Adrenal gland (tissue), 12 donors: ENCODE data around the gene RSPO3. TPM values are rescaled to one million over a fixed set of nuclear protein-coding genes. Genes with fewer than 3 reads are reported as not detected.
"Not testable (repeated sequence)": the region's sequence is repeated elsewhere in the genome, so short reads cannot be mapped to it uniquely, and the experiment has no call there.

Source experiments
- DNase-seq, 7 donors: peaks; one replicate each; pipeline ENCODE4 v3.0.0-alpha.2; 2019 to 2020
- H3K27ac ChIP-seq, 5 donors: fragments of 200-600 bp; sonication (generic) in 4 of 5; 1 replicate in 3 of 5; 2 replicates in 2 of 5; pipeline versions ENCODE4 v1.5.1 to v1.8.0; 2016 to 2020; ENCODE audit warnings: mild to moderate bottlenecking in 1 of 5
- H3K27me3 ChIP-seq: fragments of 200-600 bp; 2 replicates; pipeline ENCODE4 v1.8.0; 2021
- H3K36me3 ChIP-seq, 2 donors: fragments of 200-600 bp; replicated peaks in 1 of 2; 1 replicate in 1 of 2; 2 replicates in 1 of 2; pipeline versions ENCODE4 v1.5.1 to v1.8.0; 2018 to 2022
- H3K4me1 ChIP-seq, 2 donors: fragments of 200-600 bp; replicated peaks in 1 of 2; 1 replicate in 1 of 2; 2 replicates in 1 of 2; pipeline versions ENCODE4 v1.5.1 to v1.8.0; 2018 to 2021
- H3K4me3 ChIP-seq, 4 donors: fragments of 200-600 bp; sonication (generic) in 3 of 4; one replicate each; pipeline ENCODE4 v1.5.1; 2016 to 2018
- H3K9me3 ChIP-seq, 3 donors: fragments of 200-600 bp; sonication (generic) in 1 of 3; replicated peaks in 1 of 3; 1 replicate in 2 of 3; 2 replicates in 1 of 3; pipeline versions ENCODE4 v1.5.1 to v1.8.0; 2016 to 2021
- CTCF ChIP-seq, 6 experiments: fragments of 450-650 bp in 4 of 6; fragments of 200-600 bp in 2 of 6; sonication (generic) in 1 of 6; IDR thresholded peaks; 1 replicate in 5 of 6; 2 replicates in 1 of 6; pipeline versions ENCODE4 v1.5.1 to v1.8.0; 2016 to 2021; ENCODE audit warnings: antibody characterized with exemption in 6 of 6, mild to moderate bottlenecking in 2 of 6, moderate library complexity in 1 of 6
- POLR2A ChIP-seq, 2 donors: fragments of 450-650 bp; IDR thresholded peaks; one replicate each; pipeline ENCODE4 v1.6.1; 2017; ENCODE audit warnings: antibody characterized with exemption in 2 of 2, mild to moderate bottlenecking in 2 of 2, moderate library complexity in 1 of 2
- WGBS, 4 donors: extraction: QIAGEN DNeasy Blood & Tissue Kit in 2 of 4; methylation state at CpG; one replicate each; pipeline versions ENCODE4 v1.1.5 to v1.1.7; 2013 to 2017; 5-methylcytosine and 5-hydroxymethylcytosine counted together
- intact Hi-C, 2 donors: fragments of 100-400 bp; cut with DNase I; formaldehyde crosslinking; loops; one replicate each; pipeline versions ENCODE4 v1.14.1 to v1.15.0; 2022 to 2023
- polyA plus RNA-seq, 3 donors: library from polyadenylated mRNA; stranded (reverse); fragments of 200-250 nt in 2 of 3; fragments of 350-450 nt in 1 of 3; fragmentation: Illumina TruSeq in 1 of 3; extraction: RNeasy Lipid Tissue Mini Kit (QIAGEN cat#74804) in 1 of 3; gene quantifications; one replicate each; pipeline ENCODE4 v1.2.3, GENCODE V29; 2013 to 2014
- total RNA-seq, 9 donors: library from RNA; depleted of rRNA in 4 of 9; stranded (reverse); fragments of >200 nt in 4 of 9; fragments of 120-200 nt in 1 of 9; fragmentation: NEBNext Ultra II Directional in 1 of 9; extraction: Animal tissue kit (Norgen Biotek cat#: 25700) in 1 of 9; gene quantifications; one replicate each; pipeline versions ENCODE4 v1.1.0 to v1.2.4, GENCODE V29; 2013 to 2023
- donor health status: healthy with polysubstance abuse.
- donor health status: Bipolar disorder and iron deficiency.
- donor health status: DM: yes; HTN: yes; CAD: no.
- donor health status: DM: no; HTN: no; CAD: no.
- donor health status: DM: no; HTN: no; CAD: no.
- donor health status: DM: yes; HTN: yes; CAD: no.

The RSPO3 gene
- total and polyA plus RNA-seq, 12 donors, result 3.2 to 36.5 (median 15.4) TPM

GRCh38 chr6:127210725-127211124, 92.3 kb downstream of the RSPO3 start:
- TF ChIP-seq POLR2A (IDR thresholded peaks at IDR 0.05) (no peak), CTCF (IDR thresholded peaks at IDR 0.05) (no peak)
- WGBS, 4 donors, result 71 to 79% (median 73%) methylated on average over 6 of the region's 6 CpGs

GRCh38 chr6:127212376-127212775, 93.9 kb downstream of the RSPO3 start:
- intact Hi-C loops, result no loop called here
- H3K4me3 ChIP-seq, result no peak overlapping the region
- no peak for DNase-seq

More at GRCh38 chr6:127210725-127211124, 92.3 kb downstream of the RSPO3 start:
- no peak for DNase-seq
- Histone ChIP-seq H3K27me3 (no peaks in the 10 kb centered on the region), H3K4me1 (no peaks in the 10 kb centered on the region), H3K36me3 (no peaks in the 10 kb centered on the region), H3K27ac (no peak overlapping the region), H3K4me3 (no peak overlapping the region), H3K9me3 (no peaks in the 10 kb centered on the region)
- intact Hi-C loops, result no loop called here

GRCh38 chr6:127214032-127214431, 95.6 kb downstream of the RSPO3 start:
- H3K4me3 ChIP-seq, H3K27me3 ChIP-seq, H3K27ac ChIP-seq, DNase-seq, intact Hi-C loops, H3K36me3 ChIP-seq, H3K4me1 ChIP-seq, H3K9me3 ChIP-seq: not testable (repeated sequence)
- WGBS, 4 donors, result 87 to 93% (median 91%) methylated on average over 12 to 13 of the region's 13 CpGs

More at GRCh38 chr6:127212376-127212775, 93.9 kb downstream of the RSPO3 start:
- H3K27ac ChIP-seq, result no peak overlapping the region
- H3K27me3 ChIP-seq, result no peaks in the 10 kb centered on the region
- TF ChIP-seq POLR2A (IDR thresholded peaks at IDR 0.05) (no peak), CTCF (IDR thresholded peaks at IDR 0.05) (no peak)
- no peaks in the 10 kb centered on the region for H3K36me3 ChIP-seq
- H3K9me3 ChIP-seq, result no peaks in the 10 kb centered on the region
- H3K4me1 ChIP-seq, result no peaks in the 10 kb centered on the region

- H3K27ac ChIP-seq, H3K9me3 ChIP-seq, DNase-seq, H3K4me3 ChIP-seq, intact Hi-C loops, H3K36me3 ChIP-seq, H3K27me3 ChIP-seq, H3K4me1 ChIP-seq: not testable (repeated sequence)
- WGBS, 4 donors, result 84 to 97% (median 90%) methylated on average over 12 to 31 of the region's 31 CpGs
Measured at GRCh38 chr6:127214531-127214930, 96.1 kb downstream of the RSPO3 start.

GRCh38 chr6:127215931-127216330, 97.5 kb downstream of the RSPO3 start:
- H3K4me3 ChIP-seq, result no peak overlapping the region
- no peaks in the 10 kb centered on the region for H3K9me3 ChIP-seq
- H3K27ac ChIP-seq, result no peak overlapping the region
- TF ChIP-seq POLR2A (IDR thresholded peaks at IDR 0.05), result no peak
- TF ChIP-seq CTCF (IDR thresholded peaks at IDR 0.05), result no peak
- no peaks in the 10 kb centered on the region for H3K36me3 ChIP-seq
- intact Hi-C loops, result no loop called here
- no peak for DNase-seq
- 60 to 80% (median 73%) methylated on average over 1 of the region's 1 CpG for WGBS, 4 donors
- H3K27me3 ChIP-seq, result no peaks in the 10 kb centered on the region
- no peaks in the 10 kb centered on the region for H3K4me1 ChIP-seq
